HL-60 (cell line): ENCODE data around the gene PSMC2.

Experiments
- DNase-seq, 2 experiments: peaks; one replicate each; pipeline ENCODE4 v3.0.0-alpha.2; 2010 to 2020; ENCODE audit warnings: low read depth in 1 of 2, low spot score in 1 of 2
- H3K27ac ChIP-seq: fragments of 250-450 bp; sonication (Bioruptor Pico); replicated peaks from 2 replicates; pipeline ENCODE4 v1.5.1; 2020; ENCODE audit warnings: mild to moderate bottlenecking, moderate library complexity
- H3K27me3 ChIP-seq: fragments of 250-450 bp; sonication (Bioruptor Pico); 2 replicates; pipeline ENCODE4 v1.5.1; 2021; ENCODE audit warnings: mild to moderate bottlenecking, moderate library complexity; ENCODE audit not compliant: insufficient read depth, poor library complexity, severe bottlenecking
- H3K4me3 ChIP-seq: replicated peaks from 2 replicates; pipeline ENCODE4 v1.5.1; 2011; ENCODE audit warnings: mild to moderate bottlenecking, control low read depth, low read length; ENCODE audit not compliant: insufficient read depth
- GABPA ChIP-seq: IDR thresholded peaks from 2 replicates; pipeline ENCODE4 v1.6.1; 2012; ENCODE audit warnings: low read depth
- POLR2AphosphoS5 ChIP-seq: IDR thresholded peaks from 2 replicates; pipeline ENCODE4 v1.6.1; 2012; ENCODE audit warnings: low read depth
- SPI1 ChIP-seq: IDR thresholded peaks from 2 replicates; pipeline ENCODE4 v1.6.1; 2012; ENCODE audit warnings: low read depth, mild to moderate bottlenecking, borderline replicate concordance
- TF ChIP-seq, protein P1 (sequence below): IDR thresholded peaks from one replicate; pipeline ENCODE4 v1.5.1; 2011; ENCODE audit warnings: low read length, control low read depth, inconsistent platforms; ENCODE audit not compliant: insufficient read depth
- TF ChIP-seq, protein P2 (sequence below): IDR thresholded peaks from 2 replicates; pipeline ENCODE4 v1.6.1; 2012; ENCODE audit warnings: low read depth; ENCODE audit not compliant: insufficient replicate concordance

The PSMC2 gene

DNA sequence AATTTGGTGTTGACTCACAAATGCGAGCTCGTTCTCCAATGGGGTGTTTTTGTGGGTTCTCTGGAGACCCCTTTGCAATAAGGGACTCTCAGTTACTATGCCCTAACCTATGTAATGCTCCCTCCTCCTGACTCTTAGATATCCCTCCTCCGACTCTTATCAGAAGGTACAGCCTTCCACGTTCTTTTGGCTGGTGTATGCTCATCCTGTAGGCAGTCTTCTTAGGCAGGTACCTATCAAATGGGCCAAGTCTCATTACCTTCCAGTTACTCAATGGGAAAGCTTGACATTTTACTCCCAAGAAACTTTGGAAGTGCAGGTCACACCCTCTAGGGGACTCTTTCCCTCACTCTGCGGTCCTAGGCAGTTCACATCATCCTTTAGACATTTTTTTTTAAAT, 66.0 kb downstream of the PSMC2 start:
- TF ChIP-seq SPI1 (no peak), GABPA (no peak), POLR2AphosphoS5 (no peak)
- TF ChIP-seq, protein P1, sequence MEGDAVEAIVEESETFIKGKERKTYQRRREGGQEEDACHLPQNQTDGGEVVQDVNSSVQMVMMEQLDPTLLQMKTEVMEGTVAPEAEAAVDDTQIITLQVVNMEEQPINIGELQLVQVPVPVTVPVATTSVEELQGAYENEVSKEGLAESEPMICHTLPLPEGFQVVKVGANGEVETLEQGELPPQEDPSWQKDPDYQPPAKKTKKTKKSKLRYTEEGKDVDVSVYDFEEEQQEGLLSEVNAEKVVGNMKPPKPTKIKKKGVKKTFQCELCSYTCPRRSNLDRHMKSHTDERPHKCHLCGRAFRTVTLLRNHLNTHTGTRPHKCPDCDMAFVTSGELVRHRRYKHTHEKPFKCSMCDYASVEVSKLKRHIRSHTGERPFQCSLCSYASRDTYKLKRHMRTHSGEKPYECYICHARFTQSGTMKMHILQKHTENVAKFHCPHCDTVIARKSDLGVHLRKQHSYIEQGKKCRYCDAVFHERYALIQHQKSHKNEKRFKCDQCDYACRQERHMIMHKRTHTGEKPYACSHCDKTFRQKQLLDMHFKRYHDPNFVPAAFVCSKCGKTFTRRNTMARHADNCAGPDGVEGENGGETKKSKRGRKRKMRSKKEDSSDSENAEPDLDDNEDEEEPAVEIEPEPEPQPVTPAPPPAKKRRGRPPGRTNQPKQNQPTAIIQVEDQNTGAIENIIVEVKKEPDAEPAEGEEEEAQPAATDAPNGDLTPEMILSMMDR: no peak
- TF ChIP-seq, protein P2, sequence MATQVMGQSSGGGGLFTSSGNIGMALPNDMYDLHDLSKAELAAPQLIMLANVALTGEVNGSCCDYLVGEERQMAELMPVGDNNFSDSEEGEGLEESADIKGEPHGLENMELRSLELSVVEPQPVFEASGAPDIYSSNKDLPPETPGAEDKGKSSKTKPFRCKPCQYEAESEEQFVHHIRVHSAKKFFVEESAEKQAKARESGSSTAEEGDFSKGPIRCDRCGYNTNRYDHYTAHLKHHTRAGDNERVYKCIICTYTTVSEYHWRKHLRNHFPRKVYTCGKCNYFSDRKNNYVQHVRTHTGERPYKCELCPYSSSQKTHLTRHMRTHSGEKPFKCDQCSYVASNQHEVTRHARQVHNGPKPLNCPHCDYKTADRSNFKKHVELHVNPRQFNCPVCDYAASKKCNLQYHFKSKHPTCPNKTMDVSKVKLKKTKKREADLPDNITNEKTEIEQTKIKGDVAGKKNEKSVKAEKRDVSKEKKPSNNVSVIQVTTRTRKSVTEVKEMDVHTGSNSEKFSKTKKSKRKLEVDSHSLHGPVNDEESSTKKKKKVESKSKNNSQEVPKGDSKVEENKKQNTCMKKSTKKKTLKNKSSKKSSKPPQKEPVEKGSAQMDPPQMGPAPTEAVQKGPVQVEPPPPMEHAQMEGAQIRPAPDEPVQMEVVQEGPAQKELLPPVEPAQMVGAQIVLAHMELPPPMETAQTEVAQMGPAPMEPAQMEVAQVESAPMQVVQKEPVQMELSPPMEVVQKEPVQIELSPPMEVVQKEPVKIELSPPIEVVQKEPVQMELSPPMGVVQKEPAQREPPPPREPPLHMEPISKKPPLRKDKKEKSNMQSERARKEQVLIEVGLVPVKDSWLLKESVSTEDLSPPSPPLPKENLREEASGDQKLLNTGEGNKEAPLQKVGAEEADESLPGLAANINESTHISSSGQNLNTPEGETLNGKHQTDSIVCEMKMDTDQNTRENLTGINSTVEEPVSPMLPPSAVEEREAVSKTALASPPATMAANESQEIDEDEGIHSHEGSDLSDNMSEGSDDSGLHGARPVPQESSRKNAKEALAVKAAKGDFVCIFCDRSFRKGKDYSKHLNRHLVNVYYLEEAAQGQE: no peak
- Histone ChIP-seq H3K4me3 (no peak overlapping the region), H3K27ac (no peak overlapping the region), H3K27me3 (peaks cover 3% of the 10 kb centered on the region)
- no peak for DNase-seq

DNA sequence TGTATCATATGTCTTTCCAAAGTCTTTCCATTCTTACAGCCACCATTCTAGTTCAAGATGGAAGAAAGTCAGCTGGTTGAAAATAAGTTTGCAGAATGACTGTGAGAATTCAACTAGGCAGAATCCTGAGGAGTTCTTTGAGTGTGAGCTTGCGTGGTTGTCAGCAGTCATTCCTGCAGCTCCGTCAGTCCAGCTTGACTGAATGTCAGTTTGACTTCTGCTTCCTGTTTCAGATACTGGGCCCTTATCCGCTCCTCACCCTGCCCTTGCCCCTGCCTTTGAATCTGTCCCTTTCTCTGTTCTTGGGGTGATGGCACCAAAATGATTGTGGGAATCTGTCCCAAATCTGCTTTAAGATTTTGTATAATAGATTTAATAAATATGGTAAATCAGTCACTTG, 70.8 kb downstream of the PSMC2 start:
- Histone ChIP-seq H3K27me3 (peaks cover 3% of the 10 kb centered on the region), H3K4me3 (no peak overlapping the region), H3K27ac (no peak overlapping the region)
- DNase-seq: peak in 1 of 2 experiments; percentile 16
- TF ChIP-seq POLR2AphosphoS5 (no peak), GABPA (no peak), SPI1 (no peak)
- TF ChIP-seq, protein P2: no peak
- TF ChIP-seq, protein P1: no peak
